Body of pancreas (tissue), 4 donors: Measurements from ENCODE around the gene DNAH3. TPM values are rescaled to one million over a fixed set of nuclear protein-coding genes. Genes with fewer than 3 reads are reported as not detected.
"Not testable (repeated sequence)": the region's sequence is repeated elsewhere in the genome, so short reads cannot be mapped to it uniquely, and the experiment has no call there.

Experiments
- ATAC-seq: fragments of 150-250 bp; one replicate; pipeline ENCODE4 v1.9.1; 2016
- DNase-seq, 4 donors: peaks; one replicate each; pipeline ENCODE4 v3.0.0-alpha.2; 2019
- H3K27ac ChIP-seq, 4 donors: fragments of 200-600 bp; sonication (generic); 1 replicate in 3 of 4; 2 replicates in 1 of 4; pipeline versions ENCODE4 v1.5.1 to v1.6.1; 2016 to 2019; ENCODE audit warnings: mild to moderate bottlenecking in 1 of 4, mixed read lengths in 1 of 4, moderate library complexity in 1 of 4
- H3K27me3 ChIP-seq, 2 donors: fragments of 200-600 bp; sonication (generic); one replicate each; pipeline ENCODE4 v1.6.0; 2016; ENCODE audit warnings: mild to moderate bottlenecking in 1 of 2
- H3K36me3 ChIP-seq, 2 donors: fragments of 200-600 bp; sonication (generic); replicated peaks in 1 of 2; 2 replicates each; pipeline ENCODE4 v1.5.1; 2016; ENCODE audit warnings: low read depth in 2 of 2; ENCODE audit not compliant: insufficient read depth in 1 of 2
- H3K4me1 ChIP-seq: fragments of 200-600 bp; sonication (generic); one replicate; pipeline ENCODE4 v1.6.0; 2016
- H3K4me3 ChIP-seq, 2 donors: fragments of 200-600 bp; sonication (generic); 1 replicate in 1 of 2; 2 replicates in 1 of 2; pipeline ENCODE4 v1.5.1; 2016 to 2019
- H3K9me3 ChIP-seq, 3 donors: fragments of 200-600 bp; sonication (generic); 1 replicate in 2 of 3; 2 replicates in 1 of 3; pipeline ENCODE4 v1.5.1; 2016
- CTCF ChIP-seq, 7 experiments: fragments of 450-650 bp in 4 of 7; fragments of 200-600 bp in 3 of 7; sonication (generic) in 3 of 7; IDR thresholded peaks; one replicate each; pipeline ENCODE4 v1.5.1; 2016 to 2019; ENCODE audit warnings: antibody characterized with exemption in 7 of 7
- POLR2A ChIP-seq, 3 donors: fragments of 450-650 bp; IDR thresholded peaks; one replicate each; pipeline ENCODE4 v1.6.1; 2016; ENCODE audit warnings: antibody characterized with exemption in 3 of 3, mild to moderate bottlenecking in 2 of 3
- WGBS, 2 donors: methylation state at CpG; one replicate each; pipeline ENCODE4 v1.1.5; 2017; 5-methylcytosine and 5-hydroxymethylcytosine counted together
- intact Hi-C: fragments of 100-400 bp; cut with DNase I; formaldehyde crosslinking; loops from one replicate; pipeline ENCODE4 v1.15.1; 2023
- total RNA-seq, 2 donors: library from RNA; depleted of rRNA; stranded (reverse); fragments of >200 nt; gene quantifications; one replicate each; pipeline ENCODE4 v1.1.0, GENCODE V29; 2016

DNAH3 gene
- total RNA-seq, 2 donors from 2014 or later, result not detected

GRCh38 chr16:20930365-20930690 lies 220.3 kb downstream of the DNAH3 start:
- H3K27ac ChIP-seq, result no peak overlapping the region
- DNase-seq (no peak), ATAC-seq (peak; percentile 35)
- peaks cover 0 to 1% of the 10 kb centered on the region in 2 donors for H3K36me3 ChIP-seq
- H3K9me3 ChIP-seq, result no peaks in the 10 kb centered on the region
- no peak for TF ChIP-seq POLR2A (IDR thresholded peaks at IDR 0.05)
- no peak for TF ChIP-seq CTCF (IDR thresholded peaks at IDR 0.05)
- no peaks in the 10 kb centered on the region for H3K27me3 ChIP-seq
- WGBS, 2 donors, result 82 to 85% methylated on average over 1 of the region's 1 CpG
- intact Hi-C loops, result no loop called here
- no peaks in the 10 kb centered on the region for H3K4me1 ChIP-seq
- no peak overlapping the region for H3K4me3 ChIP-seq

- ATAC-seq, result peak; percentile 40
- H3K4me1 ChIP-seq, H3K36me3 ChIP-seq, H3K4me3 ChIP-seq, H3K27me3 ChIP-seq, intact Hi-C loops, H3K27ac ChIP-seq, H3K9me3 ChIP-seq: not testable (repeated sequence)
- WGBS, 2 donors, result 69 to 78% methylated on average over 10 of the region's 10 CpGs
- peak in 1 of 4 donors; percentile 23 for DNase-seq
Measured at GRCh38 chr16:20929676-20930364, 220.8 kb downstream of the DNAH3 start.

- Histone ChIP-seq H3K27me3 (no peaks in the 10 kb centered on the region), H3K9me3 (no peaks in the 10 kb centered on the region), H3K36me3 (peaks cover 0 to 2% of the 10 kb centered on the region in 2 donors), H3K4me3 (no peak overlapping the region), H3K27ac (no peak overlapping the region), H3K4me1 (no peaks in the 10 kb centered on the region)
- intact Hi-C loops, result no loop called here
- DNase-seq (no peak), ATAC-seq (no peak)
- WGBS, 2 donors, result 91 to 94% methylated on average over 5 of the region's 5 CpGs
- no peak for TF ChIP-seq CTCF (IDR thresholded peaks at IDR 0.05)
- no peak for TF ChIP-seq POLR2A (IDR thresholded peaks at IDR 0.05)
Measured at GRCh38 chr16:20928774-20929411, 221.8 kb downstream of the DNAH3 start.

GRCh38 chr16:20925751-20926150 lies 224.9 kb downstream of the DNAH3 start:
- Histone ChIP-seq H3K9me3 (no peaks in the 10 kb centered on the region), H3K4me1 (no peaks in the 10 kb centered on the region), H3K27ac (no peak overlapping the region), H3K4me3 (no peak overlapping the region), H3K36me3 (peaks cover 0 to 2% of the 10 kb centered on the region in 2 donors), H3K27me3 (no peaks in the 10 kb centered on the region)
- ATAC-seq, result no peak
- intact Hi-C loops, result no loop called here
- no peak for DNase-seq
- WGBS, 2 donors, result 88 to 91% methylated on average over 1 of the region's 1 CpG
- TF ChIP-seq POLR2A (IDR thresholded peaks at IDR 0.05) (no peak), CTCF (IDR thresholded peaks at IDR 0.05) (no peak)

GRCh38 chr16:20923876-20924275 lies 226.8 kb downstream of the DNAH3 start:
- intact Hi-C loops, result no loop called here
- no peak for ATAC-seq
- WGBS, 2 donors, result 97% methylated on average over 3 of the region's 3 CpGs
- no peaks in the 10 kb centered on the region for H3K4me1 ChIP-seq
- TF ChIP-seq CTCF (IDR thresholded peaks at IDR 0.05) (no peak), POLR2A (IDR thresholded peaks at IDR 0.05) (no peak)
- no peak for DNase-seq
- no peaks in the 10 kb centered on the region for H3K27me3 ChIP-seq
- no peak overlapping the region for H3K27ac ChIP-seq
- no peaks in the 10 kb centered on the region for H3K9me3 ChIP-seq
- H3K36me3 ChIP-seq, result peaks cover 0 to 2% of the 10 kb centered on the region in 2 donors
- no peak overlapping the region for H3K4me3 ChIP-seq
